K562 (cell line): Measurements from ENCODE around the gene PRKCB. TPM values are rescaled to one million over a fixed set of nuclear protein-coding genes. Genes with fewer than 3 reads are reported as not detected.

Experiments
- ATAC-seq: fragments of 200-7000 bp; cut with Tn5 transposase; 3 replicates; pipeline ENCODE4 v1.9.1; 2020; ENCODE audit warnings: moderate library complexity
- BruUV-seq: library from RNA; stranded (reverse); fragments of 400-500 nt; replicated peaks from 2 replicates; lab custom pipeline; 2021; lab: Mats Ljungman, UMichigan
- CTCF ChIA-PET: fragments of 300-600 bp; formaldehyde crosslinking; extraction: SDS; loops from one replicate; lab custom pipeline; 2021; ENCODE audit warnings: low intra/inter-chr PET ratio; lab: Yijun Ruan, JAX
- POLR2A ChIA-PET: fragments of 300-600, 350-650 bp; sonication (Branson Sonifier 250); formaldehyde crosslinking; extraction: SDS; loops from one replicate; lab custom pipeline; 2021; ENCODE audit warnings: antibody characterized with exemption, inconsistent platforms; lab: Yijun Ruan, JAX
- DNase-seq, 4 experiments: peaks; one replicate each; pipeline versions ENCODE4 v3.0.0 to v3.0.0-alpha.2; 2011 to 2018; ENCODE audit warnings: low spot score in 3 of 4, mixed read lengths in 3 of 4; ENCODE audit errors: extremely low read depth in 1 of 4
- FAIRE-seq: peaks from 2 replicates; lab custom pipeline; 2011; peaks lifted over from hg19 to GRCh38; lab: Jason Lieb, UNC
- H2AFZ ChIP-seq: 2 replicates; pipeline ENCODE4 v1.6.0; 2011; ENCODE audit warnings: low read depth, low read length, control low read depth, inconsistent platforms
- H3K27ac ChIP-seq: fragments of 200-600 bp; 3 replicates; pipeline ENCODE4 v1.8.0; 2011; ENCODE audit warnings: low read depth, mild to moderate bottlenecking, control low read depth, inconsistent platforms, low read length, moderate library complexity, mixed read lengths; ENCODE audit errors: extremely low read depth
- H3K27me3 ChIP-seq, 2 experiments: fragments of 300-600 bp in 1 of 2; 2 replicates in 1 of 2; 3 replicates in 1 of 2; pipeline versions ENCODE4 v1.6.0 to v1.8.0; 2011; ENCODE audit warnings: inconsistent platforms in 2 of 2, low read length in 2 of 2, mild to moderate bottlenecking in 1 of 2, mixed read lengths in 1 of 2, moderate library complexity in 1 of 2; ENCODE audit not compliant: control insufficient read depth in 2 of 2, insufficient read depth in 2 of 2
- H3K36me3 ChIP-seq: fragments of 300-600 bp; 3 replicates; pipeline ENCODE4 v1.8.0; 2011; ENCODE audit warnings: mild to moderate bottlenecking, low read length, inconsistent platforms; ENCODE audit not compliant: control insufficient read depth, insufficient read depth
- H3K4me1 ChIP-seq, 2 experiments: fragments of 200-600 bp in 1 of 2; replicated peaks in 1 of 2; 2 replicates in 1 of 2; 3 replicates in 1 of 2; pipeline versions ENCODE4 v1.5.1 to v1.8.0; 2011; ENCODE audit warnings: inconsistent platforms in 2 of 2, low read length in 2 of 2, mild to moderate bottlenecking in 1 of 2, mixed read lengths in 1 of 2, moderate library complexity in 1 of 2; ENCODE audit not compliant: control insufficient read depth in 2 of 2, insufficient read depth in 2 of 2
- H3K4me2 ChIP-seq: 2 replicates; pipeline ENCODE4 v1.6.1; 2011; ENCODE audit warnings: low read length, control low read depth, inconsistent platforms, mixed read lengths; ENCODE audit not compliant: insufficient read depth
- H3K4me3 ChIP-seq: fragments of 200-600 bp; sonication (generic), shearing (Covaris generic); 2 replicates; pipeline ENCODE4 v1.5.1; 2016; ENCODE audit warnings: control low read depth, inconsistent platforms
- H3K79me2 ChIP-seq: fragments of 200-600 bp; 3 replicates; pipeline ENCODE4 v1.8.0; 2011; ENCODE audit warnings: low read length, inconsistent platforms; ENCODE audit not compliant: control insufficient read depth, insufficient read depth
- H3K9ac ChIP-seq, 2 experiments: 2 replicates each; pipeline versions ENCODE4 v1.6.0 to v1.6.1; 2011; ENCODE audit warnings: low read depth in 2 of 2, low read length in 2 of 2, control low read depth in 1 of 2, inconsistent platforms in 1 of 2, mild to moderate bottlenecking in 1 of 2, mixed read lengths in 1 of 2; ENCODE audit not compliant: insufficient read depth in 1 of 2
- H3K9me1 ChIP-seq: one replicate; pipeline ENCODE4 v1.6.0; 2011; ENCODE audit warnings: inconsistent platforms, mild to moderate bottlenecking, low read length, moderate library complexity; ENCODE audit not compliant: control insufficient read depth, insufficient read depth
- H3K9me3 ChIP-seq: replicated peaks from 2 replicates; pipeline ENCODE4 v1.5.1; 2011; ENCODE audit warnings: low read depth, low read length, inconsistent platforms; ENCODE audit not compliant: control insufficient read depth, insufficient read depth
- H4K20me1 ChIP-seq: replicated peaks from 2 replicates; pipeline ENCODE4 v1.6.1; 2011; ENCODE audit warnings: low read length, inconsistent platforms, mixed read lengths; ENCODE audit not compliant: control insufficient read depth, insufficient read depth
- POLR2H ChIP-seq: IDR thresholded peaks from 2 replicates; pipeline ENCODE4 v1.6.1; 2016; ENCODE audit warnings: missing genetic modification characterization, low read depth, mild to moderate bottlenecking, control low read depth, missing compliant biosample characterization, moderate library complexity
- ZKSCAN3 ChIP-seq: fragments of 250-450 bp; sonication (Bioruptor Pico); IDR thresholded peaks from 2 replicates; pipeline ENCODE4 v1.4.0; 2020
- in situ Hi-C: fragments of 300-500 bp; cut with MboI; formaldehyde crosslinking; loops from 4 replicates; pipeline ENCODE4 v1.15.0; 2018; ENCODE audit warnings: inconsistent platforms, mixed read lengths
- intact Hi-C: fragments of 100-400 bp; cut with micrococcal nuclease; formaldehyde crosslinking; loops from 2 replicates; pipeline ENCODE4 v1.14.2; 2022
- polyA plus RNA-seq, 8 experiments: library from polyadenylated mRNA; depleted of rRNA in 4 of 8; stranded (reverse) in 5 of 8; unstranded in 3 of 8; fragments of >200 nt; fragmentation: Nextera tagmentation in 2 of 8; fragmentation: Illumina TruSeq in 1 of 8; extraction: Ambion mirVana in 2 of 8; extraction: Trizol in 1 of 8; gene quantifications; 2 replicates each; pipeline versions ENCODE4 v1.2.1 to v1.2.3, GENCODE V29; 2011 to 2014; ENCODE audit warnings: inconsistent platforms in 1 of 8, missing spikeins in 1 of 8
- total RNA-seq, 7 experiments: library from RNA; depleted of rRNA in 6 of 7; stranded (reverse); fragments of >200 nt in 6 of 7; fragmentation: Illumina TruSeq in 2 of 7; extraction: Trizol in 2 of 7; gene quantifications; 2 replicates each; pipeline versions ENCODE4 v1.2.1 to v1.2.3, GENCODE V29; 2011 to 2021; ENCODE audit warnings: low replicate concordance in 1 of 7
- TF ChIP-seq, protein P1 (sequence below): fragments of 250-450 bp; sonication (Bioruptor Pico); IDR thresholded peaks from 2 replicates; pipeline ENCODE4 v1.5.1; 2021; ENCODE audit warnings: mild to moderate bottlenecking

PRKCB gene
- total and polyA plus RNA-seq, 9 of the 15 experiments (the other 6 are each of a cell fraction or from before 2014, with no cell fraction given), result 49.9 to 276 (median 148) TPM

GRCh38 chr16:23895052-23895451 is 59.3 kb downstream of the PRKCB start:
- FAIRE-seq, result no peak
- no peak for ATAC-seq
- intact Hi-C loops, result no loop called here
- H3K4me3 ChIP-seq, result no peak overlapping the region
- no peak for DNase-seq
- ChIA-PET CTCF (no interaction called here), POLR2A (interaction anchor here (0.5 to 0.6 kb wide), 2 partner anchors 15 to 147 kb away, joined by 3 to 4 read pairs; no protein-coding TSS in a partner anchor)
- peaks cover 4% of the 10 kb centered on the region for H4K20me1 ChIP-seq
- no peaks in the 10 kb centered on the region for H3K9me3 ChIP-seq
- no peak overlapping the region for H2AFZ ChIP-seq
- no TSS peak for BruUV-seq
- peaks cover 65% of the 10 kb centered on the region for H3K36me3 ChIP-seq
- peak overlapping the region; percentile 4; the same call in 1 of the 3 replicates for H3K27ac ChIP-seq
- H3K79me2 ChIP-seq, result peaks cover 94% of the 10 kb centered on the region
- peaks cover 3% of the 10 kb centered on the region for H3K9me1 ChIP-seq
- in situ Hi-C loops, result no loop called here
- no peaks in the 10 kb centered on the region for H3K27me3 ChIP-seq
- peaks cover 7 to 48% of the 10 kb centered on the region in 2 experiments; a peak in 4 of 5 replicates for H3K4me1 ChIP-seq
- no peak overlapping the region for H3K4me2 ChIP-seq
- H3K9ac ChIP-seq, result no peak overlapping the region
- 0 out of 2 replicates have a peak, but pooled peaks have one; percentile 13 for TF ChIP-seq POLR2H (tag)
- TF ChIP-seq ZKSCAN3 (CRISPR knock-in tag), result no peak
- TF ChIP-seq, protein P1, sequence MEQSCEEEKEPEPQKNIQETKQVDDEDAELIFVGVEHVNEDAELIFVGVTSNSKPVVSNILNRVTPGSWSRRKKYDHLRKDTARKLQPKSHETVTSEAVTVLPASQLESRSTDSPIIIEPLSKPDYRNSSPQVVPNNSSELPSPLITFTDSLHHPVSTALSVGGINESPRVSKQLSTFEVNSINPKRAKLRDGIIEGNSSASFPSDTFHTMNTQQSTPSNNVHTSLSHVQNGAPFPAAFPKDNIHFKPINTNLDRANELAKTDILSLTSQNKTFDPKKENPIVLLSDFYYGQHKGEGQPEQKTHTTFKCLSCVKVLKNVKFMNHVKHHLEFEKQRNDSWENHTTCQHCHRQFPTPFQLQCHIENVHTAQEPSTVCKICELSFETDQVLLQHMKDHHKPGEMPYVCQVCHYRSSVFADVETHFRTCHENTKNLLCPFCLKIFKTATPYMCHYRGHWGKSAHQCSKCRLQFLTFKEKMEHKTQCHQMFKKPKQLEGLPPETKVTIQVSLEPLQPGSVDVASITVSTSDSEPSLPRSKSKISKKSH (CRISPR knock-in tag), result no peak
